Bronchial epithelial cell (primary cell): ENCODE measurements around the gene C17orf114.

Experiments
- DNase-seq: peaks from one replicate; pipeline ENCODE4 v3.0.0-alpha.2; 2010; ENCODE audit warnings: low read depth
- FAIRE-seq: peaks from 2 replicates; lab custom pipeline; 2011; peaks lifted over from hg19 to GRCh38; lab: Jason Lieb, UNC
- H3K27me3 ChIP-seq: 2 replicates; pipeline ENCODE4 v1.5.1; 2011; ENCODE audit warnings: low read length; ENCODE audit not compliant: control insufficient read depth, insufficient read depth
- H3K36me3 ChIP-seq: 2 replicates; pipeline ENCODE4 v1.5.1; 2011; ENCODE audit warnings: low read length; ENCODE audit not compliant: control insufficient read depth, insufficient read depth
- H3K4me3 ChIP-seq: 2 replicates; pipeline ENCODE4 v1.5.1; 2011; ENCODE audit warnings: mild to moderate bottlenecking, low read depth, low read length, control low read depth
- TF ChIP-seq, protein P1 (sequence below): IDR thresholded peaks from 2 replicates; pipeline ENCODE4 v1.5.1; 2011; ENCODE audit warnings: mild to moderate bottlenecking, moderate library complexity, low read length, control low read depth, inconsistent platforms; ENCODE audit not compliant: insufficient read depth, severe bottlenecking

Gene C17orf114

DNA sequence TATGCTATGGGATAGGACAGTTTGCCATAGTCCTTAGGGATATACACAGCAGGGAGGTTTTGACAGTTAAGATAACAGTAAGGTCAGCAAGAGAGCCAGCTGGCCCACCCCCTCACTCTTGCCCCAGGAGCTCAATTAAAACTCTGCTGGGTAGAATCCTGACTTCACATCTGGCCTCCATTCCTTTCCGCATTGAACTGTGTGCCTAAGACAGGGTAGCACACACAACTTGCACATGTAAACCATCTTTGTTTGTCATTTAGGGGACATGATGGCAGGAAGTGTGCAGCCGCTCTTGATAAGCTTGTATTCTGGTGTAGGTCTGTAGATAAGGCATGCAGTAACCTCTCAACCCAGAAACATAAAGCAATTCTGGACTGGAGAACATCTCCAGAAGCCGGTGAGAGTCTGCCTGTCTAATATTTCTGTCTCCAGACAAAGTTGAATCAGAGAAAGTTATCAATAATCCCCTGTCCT lies 36.2 kb upstream of the C17orf114 start:
- H3K36me3 ChIP-seq: peaks cover 9% of the 10 kb centered on the region
- H3K4me3 ChIP-seq: no peak overlapping the region
- TF ChIP-seq, protein P1, sequence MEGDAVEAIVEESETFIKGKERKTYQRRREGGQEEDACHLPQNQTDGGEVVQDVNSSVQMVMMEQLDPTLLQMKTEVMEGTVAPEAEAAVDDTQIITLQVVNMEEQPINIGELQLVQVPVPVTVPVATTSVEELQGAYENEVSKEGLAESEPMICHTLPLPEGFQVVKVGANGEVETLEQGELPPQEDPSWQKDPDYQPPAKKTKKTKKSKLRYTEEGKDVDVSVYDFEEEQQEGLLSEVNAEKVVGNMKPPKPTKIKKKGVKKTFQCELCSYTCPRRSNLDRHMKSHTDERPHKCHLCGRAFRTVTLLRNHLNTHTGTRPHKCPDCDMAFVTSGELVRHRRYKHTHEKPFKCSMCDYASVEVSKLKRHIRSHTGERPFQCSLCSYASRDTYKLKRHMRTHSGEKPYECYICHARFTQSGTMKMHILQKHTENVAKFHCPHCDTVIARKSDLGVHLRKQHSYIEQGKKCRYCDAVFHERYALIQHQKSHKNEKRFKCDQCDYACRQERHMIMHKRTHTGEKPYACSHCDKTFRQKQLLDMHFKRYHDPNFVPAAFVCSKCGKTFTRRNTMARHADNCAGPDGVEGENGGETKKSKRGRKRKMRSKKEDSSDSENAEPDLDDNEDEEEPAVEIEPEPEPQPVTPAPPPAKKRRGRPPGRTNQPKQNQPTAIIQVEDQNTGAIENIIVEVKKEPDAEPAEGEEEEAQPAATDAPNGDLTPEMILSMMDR: no peak
- DNase-seq: no peak
- no peak for FAIRE-seq
- H3K27me3 ChIP-seq: no peaks in the 10 kb centered on the region

DNA sequence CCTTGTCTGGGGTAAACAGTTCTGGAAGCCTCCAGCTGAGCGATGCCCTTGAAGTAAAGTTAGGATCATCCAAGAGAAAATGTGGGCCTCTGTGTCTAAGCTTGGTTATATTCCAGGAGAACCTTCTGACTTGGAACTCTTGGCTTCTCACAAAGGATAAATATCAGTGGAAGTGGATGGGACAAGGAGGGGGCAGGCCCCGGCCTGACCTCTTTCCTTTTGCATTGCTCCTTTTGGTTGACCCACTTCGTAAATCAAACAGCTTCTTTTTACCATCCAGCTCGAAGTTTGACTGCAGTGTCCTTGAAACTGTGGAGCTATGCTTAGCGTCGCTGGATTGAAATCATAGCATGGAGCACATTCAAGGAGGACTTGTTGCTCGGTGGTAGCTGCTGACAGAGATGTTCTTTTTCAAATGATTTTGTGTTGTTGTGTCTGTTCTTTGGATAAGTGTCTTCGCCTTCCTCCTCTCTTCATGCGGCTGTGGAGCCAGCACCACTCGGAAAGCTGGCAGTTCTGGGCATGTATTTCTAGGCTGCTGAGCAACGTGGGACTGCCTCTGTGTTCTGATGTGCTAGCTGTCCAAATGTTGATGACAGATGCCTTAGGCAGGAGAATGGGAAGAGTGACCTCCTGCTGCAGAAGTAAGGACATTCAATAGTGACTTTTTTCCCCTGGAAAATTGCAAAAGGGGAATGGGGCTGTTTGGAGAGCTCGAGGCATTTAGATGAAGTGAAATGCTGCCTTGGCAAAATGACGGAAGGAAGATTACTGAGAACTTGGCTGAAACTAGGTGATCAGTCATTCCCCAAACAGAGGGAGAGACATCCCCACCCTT lies 35.6 kb upstream of the C17orf114 start:
- no peak for FAIRE-seq
- TF ChIP-seq, protein P1: no peak
- no peak overlapping the region for H3K4me3 ChIP-seq

DNA sequence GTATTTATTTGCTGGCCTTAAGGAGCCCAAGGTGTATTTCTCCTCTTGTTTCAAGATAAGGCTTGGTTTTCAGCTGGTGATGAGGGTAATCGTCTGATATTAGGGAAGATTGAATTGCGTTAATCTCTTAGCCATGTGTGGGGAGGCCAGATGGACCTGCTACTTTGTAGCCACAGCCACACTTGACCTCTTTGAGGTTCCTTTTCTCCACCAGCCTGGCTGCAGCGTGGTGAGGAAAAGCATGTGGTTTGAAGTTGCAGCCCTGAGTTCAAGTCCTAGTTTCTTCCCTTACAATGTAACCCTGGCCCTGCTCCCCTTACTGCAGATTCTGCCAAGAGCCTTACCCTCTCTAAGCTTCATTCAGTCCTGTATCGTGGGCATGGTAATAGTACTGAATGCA lies 34.1 kb upstream of the C17orf114 start:
- DNase-seq (no peak), FAIRE-seq (no peak)
- TF ChIP-seq, protein P1: no peak
- no peak overlapping the region for H3K4me3 ChIP-seq
- no peaks in the 10 kb centered on the region for H3K27me3 ChIP-seq
- peaks cover 8% of the 10 kb centered on the region for H3K36me3 ChIP-seq

More for the DNA sequence above, 35.6 kb upstream of the C17orf114 start:
- H3K27me3 ChIP-seq: no peaks in the 10 kb centered on the region
- no peak for DNase-seq
- peaks cover 9% of the 10 kb centered on the region for H3K36me3 ChIP-seq

DNA sequence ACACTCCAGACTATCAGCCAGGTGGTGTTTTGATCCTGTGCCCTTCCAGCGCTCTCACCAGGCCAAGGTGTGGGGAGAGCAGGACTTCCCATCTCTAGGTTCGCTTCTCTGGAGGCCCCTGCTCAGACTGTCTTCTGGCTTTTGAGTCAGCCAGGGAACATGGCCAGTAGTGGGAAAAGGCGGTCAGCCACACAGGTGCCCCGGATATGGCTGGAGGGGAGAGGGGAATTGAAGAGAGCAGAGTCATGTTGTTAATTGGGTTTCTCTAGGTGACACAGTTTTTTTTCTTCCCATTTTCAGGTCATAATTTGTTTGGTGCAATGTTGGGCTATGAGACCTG lies 32.5 kb upstream of the C17orf114 start:
- no peak for FAIRE-seq
- TF ChIP-seq, protein P1: no peak
- H3K4me3 ChIP-seq: peak overlapping the region; percentile 99
- DNase-seq: no peak
- no peaks in the 10 kb centered on the region for H3K27me3 ChIP-seq
- peaks cover 5% of the 10 kb centered on the region for H3K36me3 ChIP-seq

DNA sequence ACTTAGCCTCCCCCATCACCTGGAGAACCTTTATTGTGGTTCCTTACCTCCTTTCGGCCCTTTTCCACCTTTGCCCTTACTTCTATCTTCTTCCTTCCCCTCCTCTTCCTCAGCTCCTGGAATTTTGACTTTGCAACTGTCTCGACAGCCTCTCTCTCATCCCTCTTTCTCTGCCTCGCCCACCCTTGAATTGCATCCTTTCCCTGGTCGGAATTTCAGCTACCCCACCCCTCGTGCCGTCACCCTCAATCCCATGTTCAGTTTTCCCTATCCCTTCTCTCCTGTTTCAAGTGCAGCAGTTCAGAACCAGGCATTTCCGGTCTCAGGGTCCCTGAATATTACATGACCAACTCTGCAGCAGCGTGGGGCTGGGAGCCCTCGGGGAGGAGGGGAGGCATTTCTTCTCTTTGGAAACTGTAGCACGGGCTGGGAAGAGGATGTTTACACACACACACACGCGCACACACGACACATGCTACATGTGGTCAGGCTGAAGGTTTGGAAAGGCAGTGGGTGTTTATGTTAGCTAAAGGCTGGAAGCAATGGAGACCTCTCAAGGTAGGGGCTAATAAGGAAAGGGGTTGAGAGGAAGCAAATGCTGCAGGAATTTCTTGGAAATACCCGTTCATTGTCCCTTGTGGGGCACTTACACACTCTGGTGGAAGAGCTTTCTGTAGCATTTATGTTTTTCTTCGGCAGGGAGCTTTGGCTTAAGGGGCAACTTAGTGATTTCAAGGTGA lies 32.0 kb upstream of the C17orf114 start:
- no peaks in the 10 kb centered on the region for H3K27me3 ChIP-seq
- H3K4me3 ChIP-seq: peak overlapping the region; percentile 99
- FAIRE-seq: no peak
- no peak for DNase-seq
- TF ChIP-seq, protein P1: no peak
- H3K36me3 ChIP-seq: peaks cover 5% of the 10 kb centered on the region
